Measurements from ENCODE around the gene AHNAK2.
A peak's percentile ranks its signal among the peaks of the same experiment; 100 is the strongest.
"Not testable (repeated sequence)": the region's sequence is repeated elsewhere in the genome, so short reads cannot be mapped to it uniquely, and the experiment has no call there.

Gene AHNAK2

DNA sequence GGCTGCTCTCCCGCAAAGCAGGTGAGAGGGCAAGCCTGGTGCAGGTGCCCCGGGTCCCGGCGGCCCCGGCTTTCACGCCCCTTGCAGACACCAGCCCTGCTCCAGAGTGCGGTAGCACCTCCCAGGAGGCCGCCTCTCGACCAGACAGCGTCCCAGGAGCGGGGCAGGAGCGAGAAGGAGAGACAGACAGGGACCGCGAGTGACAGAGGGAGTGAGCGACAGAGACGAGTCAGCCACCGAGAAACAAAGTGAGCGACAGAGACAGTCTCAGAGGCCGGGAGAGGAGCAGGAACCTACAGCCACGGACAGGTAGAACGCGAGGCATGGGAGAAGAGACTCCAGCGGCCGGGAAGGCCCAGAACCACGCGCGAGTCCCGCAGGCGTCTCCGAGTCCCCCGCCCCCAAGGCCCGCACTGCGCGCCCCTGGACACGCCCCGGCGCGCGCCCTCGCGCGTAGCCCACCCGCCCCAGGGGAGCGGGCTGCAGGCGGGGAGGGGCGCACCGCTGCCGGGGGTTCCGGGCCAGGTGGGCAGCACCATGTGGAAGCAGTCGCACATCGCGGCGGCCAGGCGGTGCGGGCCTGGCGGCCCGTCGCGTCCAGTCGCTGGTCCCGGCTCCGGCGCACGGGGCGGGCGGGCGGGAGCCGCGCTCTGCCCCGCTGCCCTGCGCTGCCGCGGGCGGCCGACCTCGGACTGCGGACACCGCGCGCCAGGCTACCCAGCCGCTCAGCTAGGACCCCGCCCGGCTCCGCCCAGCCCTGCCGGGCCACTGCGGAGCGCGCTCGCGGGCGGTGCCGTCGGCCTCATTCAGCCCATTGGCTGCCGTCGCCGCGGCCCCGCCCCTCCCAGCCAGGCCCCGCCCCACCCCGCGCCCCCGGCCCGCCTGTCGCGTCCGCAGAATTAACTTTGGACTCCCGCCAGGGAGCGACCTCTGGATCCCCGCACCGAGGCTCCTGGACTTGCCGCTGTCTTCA lies at the start of gene AHNAK2:
Gene AHNAK2 (minus strand): TSS at position 694 of the 973 bp plus-strand sequence. CDS start 137 bp downstream, at position 557.
- peak in 4 of 14 donors; percentile 33 to 57 (median 46) for DNase-seq

DNA sequence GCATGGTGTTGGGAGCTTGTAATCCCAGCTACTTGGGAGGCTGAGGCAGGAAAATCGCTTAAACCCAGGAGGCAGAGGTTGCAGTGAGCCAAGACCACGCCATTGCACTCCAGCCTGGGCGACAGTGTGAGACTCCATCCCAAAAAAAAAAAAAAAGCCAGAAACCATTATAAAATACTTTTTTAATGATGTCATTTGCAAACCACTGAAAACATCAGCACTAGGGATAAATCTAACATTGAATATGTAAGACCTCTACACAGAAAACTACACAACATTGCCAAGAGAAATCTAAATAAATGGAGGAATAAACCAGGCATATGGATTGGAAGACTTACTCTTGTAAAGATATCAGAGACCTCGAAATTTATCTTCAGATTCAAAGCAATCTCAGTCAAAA lies 49.5 kb upstream of the AHNAK2 start:
- DNase-seq = not testable (repeated sequence)

DNA sequence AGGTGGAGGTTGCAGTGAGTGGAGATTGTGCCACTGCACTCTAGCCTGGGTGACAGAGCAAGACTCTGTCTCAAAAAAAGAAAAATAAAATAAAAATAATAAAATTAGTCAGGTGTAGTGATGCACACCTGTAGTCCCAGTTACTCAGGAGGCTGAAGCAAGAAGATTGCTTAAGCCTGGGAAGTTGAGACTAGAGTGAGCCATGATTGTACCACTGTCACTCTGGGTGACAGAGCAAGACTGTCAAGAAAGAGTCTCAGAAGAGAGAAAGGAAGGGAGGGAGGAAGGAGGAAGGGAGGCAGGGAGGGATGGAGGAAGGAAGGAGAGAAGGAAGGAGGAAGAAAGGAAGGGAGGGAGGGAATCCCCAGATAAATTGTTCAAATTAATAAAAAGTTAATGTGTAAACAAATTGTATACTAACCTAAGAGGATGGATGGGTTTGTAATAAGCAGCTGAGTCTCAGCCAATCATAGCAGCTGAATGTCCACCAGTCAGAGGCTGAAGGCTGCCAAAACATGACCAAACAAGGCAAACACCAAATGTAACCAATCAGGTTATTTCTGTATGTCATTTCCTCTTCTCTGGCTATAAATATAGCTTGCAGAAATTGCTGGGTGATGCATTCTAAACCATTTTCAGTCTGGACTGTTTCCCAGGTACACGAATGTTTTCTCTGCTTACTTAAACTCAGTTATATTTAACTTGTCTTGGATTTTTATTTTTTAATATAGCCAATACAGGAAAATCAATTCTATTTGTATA lies 48.8 kb upstream of the AHNAK2 start:
- no peak for DNase-seq

DNA sequence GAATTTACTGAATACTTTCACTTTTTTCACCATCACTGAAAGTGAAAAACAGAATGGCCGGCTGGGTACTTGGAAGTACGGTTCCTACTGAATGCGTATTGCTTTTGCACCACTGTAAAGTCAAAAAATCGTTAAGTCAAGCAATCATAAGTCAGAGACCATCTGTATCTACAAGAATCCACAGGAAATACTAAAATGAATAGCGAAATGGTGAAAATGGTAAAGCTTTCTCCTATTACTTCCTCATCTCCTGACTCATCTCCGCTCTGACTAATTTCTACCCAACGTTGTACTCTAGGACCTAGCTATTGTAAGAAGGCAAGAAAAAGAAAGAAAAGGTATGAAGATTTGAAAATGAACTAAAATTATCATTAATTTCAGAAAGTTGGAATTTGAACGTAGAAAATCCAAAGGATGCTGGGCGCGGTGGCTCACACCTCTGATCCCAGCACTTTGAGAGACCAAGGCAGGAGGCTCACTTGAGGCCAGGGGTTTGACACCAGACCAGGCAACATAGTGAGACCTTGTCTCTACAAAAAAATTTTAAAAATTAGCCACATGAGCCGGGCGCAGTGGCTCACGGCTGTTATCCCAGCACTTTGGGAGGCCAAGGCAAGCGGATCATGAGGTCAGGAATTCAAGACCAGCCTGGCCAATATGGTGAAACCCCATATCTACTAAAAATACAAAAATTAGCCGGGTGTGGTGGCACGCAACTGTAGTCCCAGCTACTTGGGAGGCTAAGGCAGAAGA lies 48.0 kb upstream of the AHNAK2 start:
- no peak for DNase-seq

DNA sequence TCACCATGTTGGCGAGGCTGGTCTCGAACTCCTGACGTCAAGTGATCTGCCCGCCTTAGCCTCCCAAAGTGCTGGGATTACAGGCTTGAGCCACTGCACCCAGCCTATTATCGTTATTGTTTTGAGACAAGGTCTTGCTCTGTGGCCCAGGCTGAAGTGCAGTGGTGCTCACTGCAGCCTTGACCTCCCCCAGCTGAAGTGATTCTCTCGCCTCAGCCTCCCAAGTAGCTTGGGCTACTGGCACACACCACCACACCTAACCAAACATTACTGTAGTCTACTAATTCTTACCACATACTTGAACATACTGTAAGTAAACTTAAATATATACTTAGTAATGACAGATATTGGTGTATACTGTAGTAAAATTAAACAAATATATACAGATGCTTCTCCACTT lies 47.3 kb upstream of the AHNAK2 start:
- DNase-seq = no peak

DNA sequence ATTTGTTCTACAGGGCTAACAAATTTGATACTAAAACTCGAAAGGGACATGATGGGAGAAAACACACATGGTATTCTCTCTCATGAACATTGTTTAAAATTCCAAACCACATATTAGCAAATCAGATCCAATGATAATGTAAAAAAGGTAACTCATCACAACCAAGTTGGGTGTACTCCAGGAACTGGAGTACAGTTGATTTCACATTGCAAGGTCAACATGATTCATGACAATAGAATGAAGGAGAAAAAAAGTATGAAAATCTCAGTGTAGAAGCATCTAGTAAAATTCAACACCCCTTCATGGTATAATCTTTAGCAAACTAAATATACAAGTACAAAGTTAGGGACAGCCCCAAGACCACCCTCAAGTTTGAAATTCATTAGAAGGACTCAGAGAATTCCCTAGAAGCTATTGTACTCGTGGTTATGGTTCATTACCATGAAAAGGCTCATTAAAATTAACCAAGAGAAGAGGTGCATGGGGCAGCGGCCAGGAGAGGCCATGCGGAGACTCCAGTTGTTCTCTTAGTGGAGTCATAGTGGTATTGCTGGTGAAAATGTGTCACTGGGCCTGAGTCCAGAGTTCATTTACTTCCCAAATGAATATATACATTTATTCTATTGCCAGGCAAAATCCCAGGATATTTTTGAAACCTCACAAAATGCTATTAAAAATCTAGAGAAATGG lies 45.8 kb upstream of the AHNAK2 start:
- DNase-seq = no peak

DNA sequence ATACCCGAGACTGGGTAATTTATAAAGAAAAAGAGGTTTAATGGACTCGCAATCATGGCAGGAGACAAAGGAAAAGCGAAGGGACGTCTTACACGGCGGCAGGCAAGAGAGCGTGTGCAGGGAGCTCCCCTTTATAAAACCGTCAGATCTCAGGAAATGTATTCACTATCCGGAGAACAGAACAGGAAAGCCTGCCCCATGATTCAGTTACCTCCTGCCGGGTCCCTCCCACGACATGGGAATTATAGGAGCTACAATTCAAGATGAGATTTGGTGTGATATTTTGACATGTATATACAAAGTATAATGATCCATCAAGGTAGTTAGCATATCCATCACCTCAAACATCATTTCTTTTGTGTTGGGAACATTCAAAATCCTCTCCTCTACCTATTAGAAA lies 45.0 kb upstream of the AHNAK2 start:
- DNase-seq = no peak

DNA sequence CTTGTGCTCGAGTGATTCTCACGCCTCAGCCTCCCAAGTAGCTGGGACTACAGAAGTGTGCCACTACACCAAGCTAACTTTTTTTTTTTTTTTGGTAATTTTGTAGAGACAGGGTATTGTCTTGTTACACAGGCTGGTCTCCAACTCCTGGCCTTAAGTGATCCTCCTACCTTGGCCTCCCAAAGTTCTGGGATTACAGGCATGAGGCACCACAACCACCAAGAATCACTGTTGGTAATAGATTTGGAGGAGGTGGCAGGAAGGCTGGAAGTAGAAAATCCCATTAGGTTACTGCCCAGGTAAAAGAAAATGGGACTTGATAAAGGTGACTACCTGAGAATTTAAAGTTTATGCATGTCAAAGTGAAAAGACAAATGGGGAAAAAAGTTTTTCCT lies 44.1 kb upstream of the AHNAK2 start:
- DNase-seq = no peak

DNA sequence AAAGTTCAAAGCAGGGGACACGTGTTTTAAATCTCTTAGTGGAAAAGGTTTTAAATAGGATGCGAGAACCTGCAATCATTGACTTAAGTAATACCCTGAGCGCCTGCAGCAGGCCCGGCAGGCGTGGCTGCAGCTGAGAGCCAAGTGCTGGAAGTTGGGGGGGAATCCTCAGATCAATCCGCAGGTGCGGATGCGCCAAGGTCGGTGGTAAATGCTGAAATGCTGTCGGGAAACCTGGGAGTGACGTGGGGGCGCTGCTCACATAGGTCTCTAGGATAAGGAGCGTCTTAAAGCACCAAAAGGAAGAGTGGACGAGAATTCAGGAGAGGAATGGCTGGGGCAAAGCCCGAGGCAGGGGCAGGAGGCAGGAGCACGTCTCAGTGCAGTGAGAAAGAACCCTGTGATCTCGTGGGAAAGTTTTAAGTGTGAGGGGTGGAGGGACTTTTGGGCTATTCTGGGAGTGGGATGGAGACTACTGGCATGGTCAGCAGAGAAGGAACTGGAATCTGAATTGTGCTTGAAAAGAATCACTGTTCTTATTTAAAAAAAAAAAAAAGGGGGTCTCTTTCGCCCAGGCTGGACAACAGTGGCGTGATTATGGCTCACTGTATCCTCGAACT lies 43.6 kb upstream of the AHNAK2 start:
- peak in 2 of 14 donors; percentile 51 to 55 for DNase-seq

DNA sequence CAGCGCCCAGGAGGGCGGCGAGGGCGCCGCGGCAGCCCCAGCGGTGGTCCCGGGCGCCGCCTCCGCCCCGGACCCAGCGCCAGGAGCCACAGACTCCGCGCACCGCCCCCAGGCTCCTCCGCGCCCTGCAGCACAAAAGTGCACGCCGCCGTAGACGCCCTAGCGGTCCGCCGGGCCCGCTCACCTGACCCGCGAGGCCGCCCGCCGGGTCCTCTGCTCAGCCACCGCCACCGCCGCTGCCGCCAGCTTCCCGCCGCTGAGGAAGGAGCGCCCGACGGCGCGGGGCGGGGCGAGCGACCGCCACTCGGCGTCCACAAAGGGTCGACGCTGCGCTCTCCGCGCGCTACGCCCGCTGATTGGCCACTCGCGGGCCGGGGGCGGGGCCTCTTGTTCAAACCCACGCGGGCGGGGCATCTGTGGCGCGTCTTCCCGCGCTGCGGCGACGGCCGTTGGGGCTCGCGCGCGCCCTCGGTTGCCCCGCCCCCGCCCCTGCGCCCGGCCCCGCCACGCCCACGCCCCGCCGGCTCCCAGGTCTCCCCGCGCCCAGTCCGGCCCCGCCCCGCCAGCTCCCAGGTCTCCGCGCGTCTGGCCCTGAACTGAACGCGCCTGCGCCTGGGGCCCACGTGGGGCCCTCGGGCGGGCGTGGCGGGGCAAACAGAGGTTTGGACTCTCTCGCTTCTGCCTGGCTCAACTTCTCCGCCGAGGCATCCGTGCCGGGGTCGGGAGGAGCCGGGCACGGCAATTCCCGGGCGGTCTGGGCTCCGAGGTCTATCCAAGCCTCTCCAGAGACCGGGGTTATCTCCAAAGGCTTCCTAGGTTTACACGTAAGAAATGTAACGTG lies 42.9 kb upstream of the AHNAK2 start, which contains the start of gene CDCA4:
Gene CDCA4 (minus strand): TSS at position 269 of the 841 bp plus-strand sequence. CDS start 9,154 bp downstream, outside the sequence.
- DNase-seq = peak; percentile 75 to 98 (median 92)

DNA sequence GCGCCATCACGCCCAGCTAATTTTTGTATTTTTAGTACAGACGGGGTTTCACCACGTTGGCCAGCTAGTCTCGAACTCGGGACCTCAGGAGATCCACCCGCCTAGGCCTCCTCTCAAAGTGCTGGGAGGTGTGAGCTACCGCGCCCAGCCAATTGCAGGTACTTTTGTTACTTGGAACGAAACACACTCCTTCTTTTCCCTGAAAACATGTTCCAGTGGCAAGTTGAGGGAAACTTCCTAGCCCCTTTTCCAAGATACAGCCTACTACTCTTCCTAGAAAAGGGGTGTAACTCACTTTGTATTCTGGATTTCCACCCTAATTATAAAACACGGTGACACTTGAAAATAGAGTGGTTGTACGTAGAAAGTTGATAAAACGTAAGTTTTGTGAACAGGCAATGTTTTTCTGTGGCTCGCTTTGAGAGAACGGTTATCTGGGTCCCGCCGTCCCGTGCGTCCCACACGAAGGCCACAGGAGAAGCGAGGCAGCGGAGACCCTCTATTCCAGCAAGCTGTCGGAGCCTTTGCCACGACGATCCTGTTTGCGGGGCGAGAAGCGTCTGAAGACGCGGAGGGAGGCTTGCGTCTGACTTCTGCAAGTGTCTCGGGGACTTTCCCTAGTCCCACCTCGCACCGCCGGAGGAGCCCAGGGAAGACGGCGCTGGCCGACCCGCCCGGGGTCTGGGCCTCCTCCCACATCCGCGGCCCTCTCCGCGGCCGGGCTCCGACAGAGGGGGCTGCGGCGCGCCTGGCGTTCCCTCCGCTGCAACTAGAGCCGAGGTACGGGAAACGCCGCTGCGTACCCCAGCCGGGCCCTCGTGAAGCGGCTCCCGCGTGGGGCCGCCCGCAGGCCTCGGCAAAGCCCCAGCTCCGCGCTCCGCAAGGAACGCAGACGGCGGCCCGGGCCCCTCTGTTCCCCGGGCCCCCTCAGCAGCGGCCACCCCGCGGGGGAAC lies 42.0 kb upstream of the AHNAK2 start:
- peak in 1 of 14 donors; percentile 8 for DNase-seq

DNA sequence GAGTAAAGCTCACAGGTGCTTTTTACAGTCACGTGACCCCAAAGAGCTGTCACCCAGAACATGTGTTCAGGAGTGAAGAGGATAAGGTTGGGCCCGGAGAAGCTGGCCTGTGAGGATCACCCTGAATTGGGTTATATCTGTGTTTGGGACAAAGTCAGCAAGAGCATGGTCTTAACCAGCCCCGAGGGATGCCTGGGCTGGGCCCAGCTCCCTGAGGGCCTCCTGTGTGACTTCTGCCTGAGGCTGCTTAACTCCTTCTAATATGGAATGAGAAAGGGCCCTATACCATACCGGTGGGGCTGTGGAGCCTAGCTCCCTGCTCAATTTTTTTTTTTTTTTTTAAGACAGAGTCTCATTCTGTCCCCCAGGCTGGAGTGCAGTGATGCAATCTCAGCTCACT lies 40.2 kb upstream of the AHNAK2 start:
- DNase-seq = no peak

DNA sequence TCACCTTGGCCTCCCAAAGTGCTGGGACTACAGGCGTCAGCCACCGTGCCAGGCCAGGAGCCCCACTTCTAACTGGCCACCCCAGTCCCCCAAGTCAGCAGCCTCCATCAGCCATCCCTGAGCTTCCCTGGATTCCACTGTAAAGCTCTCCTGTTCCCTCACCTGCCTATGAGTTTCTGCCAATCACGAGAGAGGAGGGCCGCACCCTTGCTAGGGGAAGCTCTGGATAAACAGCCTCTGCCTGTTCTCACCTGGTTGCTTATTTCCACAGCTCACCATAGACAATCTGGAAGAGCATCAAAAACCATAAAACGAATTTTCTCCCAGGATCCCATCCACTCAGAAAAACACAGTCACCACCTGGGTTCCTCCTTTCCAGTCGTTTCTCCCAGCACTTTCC lies 37.7 kb upstream of the AHNAK2 start:
- DNase-seq = no peak

DNA sequence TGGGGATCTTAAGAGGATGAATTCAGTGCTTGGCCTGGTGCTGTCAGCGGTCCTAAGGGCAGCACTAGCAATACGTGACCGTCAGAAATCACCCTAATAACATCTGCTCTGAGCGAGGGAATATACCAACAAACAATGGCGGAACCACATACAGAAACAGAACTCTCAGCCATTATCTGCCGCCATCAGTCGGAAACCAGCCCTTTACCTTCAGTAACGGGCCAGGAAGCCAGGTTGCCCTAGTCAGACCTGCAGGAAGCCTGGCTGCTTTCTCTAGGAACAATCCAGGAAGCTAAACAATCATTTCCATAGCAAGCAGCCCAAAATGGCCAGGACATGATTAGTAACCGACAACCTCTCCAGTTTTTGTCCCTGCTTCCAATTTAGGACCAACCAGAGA lies 37.1 kb upstream of the AHNAK2 start:
- DNase-seq = no peak

DNA sequence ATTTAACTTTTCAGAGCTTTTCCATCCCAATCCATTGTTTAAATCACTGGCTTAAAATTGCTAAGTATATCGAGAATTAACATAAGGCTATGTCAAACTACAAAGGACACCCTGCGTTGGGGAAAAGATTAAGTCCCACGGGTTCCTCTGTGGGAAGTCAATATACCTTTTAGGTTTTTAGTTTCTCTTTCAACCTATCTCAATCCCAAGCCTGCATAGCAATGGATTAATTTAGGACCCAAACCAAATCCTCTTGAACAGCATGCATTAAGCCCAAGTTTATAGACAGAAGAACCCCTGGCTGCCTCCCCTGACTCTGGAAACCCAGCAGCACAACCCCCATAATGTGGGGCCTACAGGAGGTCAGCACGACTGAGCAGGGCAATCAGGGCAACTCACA lies 36.5 kb upstream of the AHNAK2 start:
- no peak for DNase-seq

DNA sequence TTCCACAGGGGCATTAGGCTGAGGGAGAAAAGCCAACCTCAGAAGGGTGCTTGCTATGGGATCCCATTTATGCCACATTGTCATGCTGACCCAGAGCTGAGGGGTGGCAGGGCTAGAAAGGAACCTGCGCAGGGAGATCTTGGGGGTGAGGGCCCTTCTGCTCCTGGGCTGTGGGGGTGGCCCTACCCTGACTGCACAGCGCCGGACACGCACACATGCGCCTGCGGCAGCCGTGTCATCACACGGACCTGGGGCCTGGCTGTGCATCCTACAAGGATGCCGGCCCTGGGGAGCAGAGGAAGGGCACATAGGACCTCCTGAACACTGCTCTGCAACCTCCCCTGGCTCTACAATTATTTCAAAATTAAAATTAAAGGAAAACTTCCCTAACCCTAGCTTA lies 35.9 kb upstream of the AHNAK2 start:
- DNase-seq = no peak

DNA sequence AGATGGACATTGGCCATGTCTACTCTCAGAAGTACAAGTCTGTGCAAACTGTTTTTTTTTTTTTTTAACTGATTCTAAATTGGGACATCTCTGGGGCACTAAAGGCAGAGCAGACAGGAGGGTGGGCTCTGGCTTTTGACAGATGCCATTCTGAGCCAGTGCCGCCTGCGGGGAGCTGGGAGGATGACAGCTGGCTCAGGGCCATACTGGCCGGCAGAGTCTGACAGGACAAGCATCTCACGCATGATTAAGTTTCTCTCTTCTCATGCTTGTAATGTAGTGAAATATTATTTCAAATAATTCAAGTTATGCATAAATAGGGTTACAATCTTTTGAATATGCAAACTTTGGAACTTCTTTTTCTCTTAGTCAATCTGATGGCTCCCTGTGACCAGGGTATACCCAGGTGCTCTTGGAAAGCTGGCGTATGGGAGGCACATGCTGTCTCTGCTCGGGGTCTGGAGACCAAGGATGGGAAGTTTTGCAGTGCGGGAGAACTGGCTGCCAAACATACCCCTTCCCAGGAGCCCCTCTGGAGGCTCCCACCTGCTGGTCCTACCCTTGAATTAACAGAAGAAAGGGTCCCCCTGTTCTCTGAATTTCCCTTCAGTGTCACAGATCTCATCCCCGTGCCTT lies 35.1 kb upstream of the AHNAK2 start:
- DNase-seq = peak in 5 of 14 donors; percentile 4 to 47 (median 27)

DNA sequence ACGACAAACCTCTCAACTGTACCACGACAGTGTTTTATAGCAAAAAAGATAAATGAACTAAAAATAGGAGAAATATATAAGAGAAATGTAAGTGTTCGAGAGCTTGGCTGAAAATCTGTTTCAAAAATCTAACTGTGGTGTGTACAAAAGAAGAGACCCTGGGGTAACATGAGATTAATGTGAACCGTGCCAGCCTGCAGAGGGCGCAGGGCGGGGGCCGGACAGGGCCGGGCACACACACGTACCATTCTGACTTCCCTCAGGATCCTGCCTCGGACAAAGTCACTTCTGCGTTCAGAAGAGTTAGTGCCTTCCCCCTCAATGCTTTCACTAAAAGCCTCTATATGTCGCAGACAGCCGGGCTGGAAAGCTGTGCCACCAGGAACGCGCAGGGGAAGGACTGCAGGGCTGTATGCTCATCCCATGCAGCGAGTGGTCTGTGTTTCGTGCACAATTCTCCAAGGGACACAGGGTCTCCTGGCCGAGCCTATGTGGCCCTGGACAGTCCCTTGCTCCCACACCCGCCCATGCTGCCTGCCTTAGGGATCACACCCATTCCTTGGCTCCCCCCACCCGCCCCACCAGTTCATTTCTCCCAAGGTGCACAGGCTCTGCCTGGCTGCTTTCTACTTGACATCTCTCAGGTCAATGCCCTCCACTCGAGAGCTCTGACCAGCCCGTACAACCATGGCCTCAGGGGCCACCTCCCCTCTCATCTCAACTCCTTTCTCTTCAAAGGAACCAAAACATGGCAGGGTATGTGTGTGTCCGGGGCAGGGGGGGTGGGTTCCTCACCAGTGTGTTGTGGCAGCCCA lies 34.2 kb upstream of the AHNAK2 start:
- DNase-seq = peak in 1 of 14 donors; percentile 39

Measured in C1 segment of cervical spinal cord (tissue), 14 donors.